AG09309 (cell line): ENCODE measurements around the gene PKP4.

ENCODE experiments used
- DNase-seq: peaks from one replicate; pipeline ENCODE4 v3.0.0-alpha.2; 2010; ENCODE audit warnings: low read depth
- H3K4me3 ChIP-seq: 2 replicates; pipeline ENCODE4 v1.5.1; 2011; ENCODE audit warnings: mild to moderate bottlenecking, low read depth, low read length, moderate library complexity; ENCODE audit not compliant: control insufficient read depth
- TF ChIP-seq, protein P1 (sequence below): IDR thresholded peaks from 2 replicates; pipeline ENCODE4 v1.5.1; 2011; ENCODE audit warnings: mild to moderate bottlenecking, low read depth, low read length, inconsistent platforms; ENCODE audit not compliant: insufficient read depth, control insufficient read depth; ENCODE audit errors: missing control alignments

PKP4 gene

DNA sequence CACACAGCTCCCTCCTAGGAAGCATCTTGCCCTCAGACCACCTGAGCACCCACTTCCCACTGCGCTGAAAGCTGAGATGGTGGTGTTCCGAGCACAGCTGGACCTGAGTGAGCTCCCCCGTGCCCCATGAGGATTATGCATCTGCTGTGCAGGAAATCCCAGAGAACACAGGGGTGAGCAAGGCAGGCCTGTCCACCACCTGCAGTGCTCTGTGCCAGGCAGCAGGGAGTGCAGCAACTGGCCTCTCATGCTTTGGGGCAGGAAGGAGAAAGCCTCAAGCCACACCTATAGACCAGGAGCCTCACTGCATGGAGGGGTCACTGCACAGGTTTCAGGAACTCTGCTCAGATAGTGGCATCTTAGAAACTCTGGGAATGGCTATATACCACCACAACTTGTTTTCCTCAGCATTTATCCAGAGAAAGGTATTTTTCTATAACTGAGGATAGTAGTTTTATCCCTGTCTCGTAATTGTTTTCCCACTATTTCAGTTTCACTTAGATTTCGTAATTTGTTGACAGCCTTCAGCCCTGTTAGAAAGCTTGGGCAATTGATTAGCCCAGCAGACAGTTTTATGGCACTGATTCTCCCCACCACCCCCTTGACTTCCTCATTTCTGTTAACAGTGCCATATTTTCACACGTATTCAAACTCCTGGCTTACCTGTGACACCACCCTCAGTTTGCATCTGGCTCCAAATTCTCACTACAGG, 194.1 kb downstream of the PKP4 start:
- H3K4me3 ChIP-seq: no peak overlapping the region
- TF ChIP-seq, protein P1, sequence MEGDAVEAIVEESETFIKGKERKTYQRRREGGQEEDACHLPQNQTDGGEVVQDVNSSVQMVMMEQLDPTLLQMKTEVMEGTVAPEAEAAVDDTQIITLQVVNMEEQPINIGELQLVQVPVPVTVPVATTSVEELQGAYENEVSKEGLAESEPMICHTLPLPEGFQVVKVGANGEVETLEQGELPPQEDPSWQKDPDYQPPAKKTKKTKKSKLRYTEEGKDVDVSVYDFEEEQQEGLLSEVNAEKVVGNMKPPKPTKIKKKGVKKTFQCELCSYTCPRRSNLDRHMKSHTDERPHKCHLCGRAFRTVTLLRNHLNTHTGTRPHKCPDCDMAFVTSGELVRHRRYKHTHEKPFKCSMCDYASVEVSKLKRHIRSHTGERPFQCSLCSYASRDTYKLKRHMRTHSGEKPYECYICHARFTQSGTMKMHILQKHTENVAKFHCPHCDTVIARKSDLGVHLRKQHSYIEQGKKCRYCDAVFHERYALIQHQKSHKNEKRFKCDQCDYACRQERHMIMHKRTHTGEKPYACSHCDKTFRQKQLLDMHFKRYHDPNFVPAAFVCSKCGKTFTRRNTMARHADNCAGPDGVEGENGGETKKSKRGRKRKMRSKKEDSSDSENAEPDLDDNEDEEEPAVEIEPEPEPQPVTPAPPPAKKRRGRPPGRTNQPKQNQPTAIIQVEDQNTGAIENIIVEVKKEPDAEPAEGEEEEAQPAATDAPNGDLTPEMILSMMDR: no peak
- no peak for DNase-seq

DNA sequence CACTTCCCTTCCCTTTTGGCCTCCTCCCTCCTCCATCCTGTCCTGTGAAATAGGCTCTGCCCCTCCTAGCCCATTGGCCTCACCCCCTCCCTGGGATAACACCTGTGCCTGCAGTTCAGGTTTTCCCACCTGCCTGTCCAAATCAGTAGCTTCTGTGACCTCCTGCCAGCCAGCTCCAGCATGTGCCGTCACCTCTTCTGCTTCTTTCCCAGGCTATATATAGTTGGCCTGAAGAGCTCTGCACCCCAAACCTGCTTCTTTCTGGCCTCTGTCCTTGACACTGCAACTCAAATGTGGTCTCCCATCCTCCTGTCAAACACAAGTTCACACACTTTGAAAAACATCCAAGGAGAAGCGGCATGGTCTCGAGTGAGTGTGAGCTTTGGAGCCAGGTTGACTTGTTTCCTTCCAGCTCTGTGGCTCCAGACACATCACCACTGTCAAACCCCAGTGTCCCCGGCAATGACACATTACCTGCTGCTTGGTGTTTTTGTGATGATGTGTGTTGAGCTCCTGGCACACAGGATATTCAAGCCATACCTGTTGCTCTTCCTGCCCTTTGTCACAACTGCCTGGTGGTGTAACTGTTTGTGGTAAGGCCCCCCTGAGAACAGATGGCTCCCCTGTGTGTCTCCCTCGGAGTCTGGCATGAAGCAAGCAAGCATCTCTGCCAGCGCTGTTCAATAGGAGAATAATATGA, 194.8 kb downstream of the PKP4 start:
- no peak for DNase-seq
- no peak overlapping the region for H3K4me3 ChIP-seq
- TF ChIP-seq, protein P1: no peak

DNA sequence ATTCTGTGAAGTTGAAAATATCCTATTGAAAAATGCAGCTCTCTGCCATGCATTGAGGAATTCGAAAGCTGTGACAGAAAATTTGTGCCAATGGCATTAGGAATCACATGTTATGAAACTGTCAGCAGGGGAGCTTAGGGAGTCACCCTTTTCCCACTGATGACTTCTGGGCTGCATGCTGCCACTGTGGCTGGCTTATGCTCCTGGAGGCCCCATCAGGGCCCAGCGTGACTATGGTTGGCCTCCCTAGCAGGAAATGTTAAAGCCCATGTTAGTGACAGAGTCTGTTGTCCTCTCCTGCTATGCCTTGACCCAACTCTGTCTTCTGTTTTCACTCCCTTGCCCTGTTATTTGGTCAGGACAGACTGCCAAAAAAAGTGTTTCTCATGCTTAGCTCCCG, 198.9 kb downstream of the PKP4 start:
- H3K4me3 ChIP-seq: no peak overlapping the region
- no peak for DNase-seq
- TF ChIP-seq, protein P1: no peak

DNA sequence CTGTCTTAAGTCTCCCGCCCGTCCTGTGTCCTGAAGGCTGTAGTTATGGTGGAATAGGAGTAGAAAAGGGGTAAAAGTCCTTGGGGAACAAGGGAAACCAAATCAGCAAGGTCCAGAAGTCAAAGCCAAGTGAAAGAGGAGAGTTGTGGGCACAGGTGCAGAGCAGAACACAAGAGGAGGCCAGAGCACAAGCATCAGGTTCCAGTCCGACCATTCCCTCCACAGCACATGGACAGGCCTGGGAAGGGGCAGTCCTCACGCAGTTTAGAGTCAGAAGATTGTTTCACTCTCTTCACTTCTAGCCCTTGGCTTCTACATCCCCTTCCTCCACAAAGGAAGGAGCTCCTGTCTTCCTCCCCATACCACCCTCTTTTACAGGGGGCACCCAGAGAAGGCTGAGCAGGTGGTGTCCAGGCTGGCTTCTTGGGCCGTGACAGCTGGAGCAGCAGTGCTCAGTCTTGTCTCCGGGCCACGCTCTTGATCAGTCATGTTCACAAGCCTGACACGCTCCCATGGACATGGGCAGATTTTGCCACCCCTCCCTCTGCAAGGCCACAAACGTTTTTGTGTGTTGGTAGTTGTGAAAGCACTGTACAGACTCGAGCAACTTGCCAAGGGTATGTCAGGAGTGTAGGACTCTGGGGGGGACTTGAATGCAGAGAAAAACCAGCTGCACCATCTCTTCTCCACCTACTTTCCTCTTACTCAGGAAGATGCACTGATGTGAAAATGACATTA, 199.9 kb downstream of the PKP4 start:
- no peak overlapping the region for H3K4me3 ChIP-seq
- TF ChIP-seq, protein P1: no peak
- no peak for DNase-seq

DNA sequence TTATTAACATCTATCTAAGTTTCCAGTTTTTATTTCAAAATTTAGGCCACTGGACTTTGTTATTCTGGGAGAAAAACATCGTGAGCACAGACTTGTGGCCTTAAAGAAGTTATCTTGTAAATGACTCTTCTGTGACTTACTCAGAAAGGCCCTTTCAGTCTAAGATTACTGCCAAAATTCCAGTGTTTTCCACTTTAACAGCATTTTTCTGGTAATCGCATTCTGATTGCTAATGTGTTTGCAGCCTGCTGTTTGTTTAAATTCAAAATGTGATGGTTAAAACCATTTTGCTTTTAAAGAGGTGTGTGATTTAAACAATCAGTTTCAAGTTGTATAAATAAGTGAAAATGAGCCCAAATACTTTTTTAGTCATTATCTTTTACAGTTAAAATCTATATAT, 201.6 kb downstream of the PKP4 start:
- TF ChIP-seq, protein P1: no peak
- DNase-seq: no peak
- H3K4me3 ChIP-seq: no peak overlapping the region

DNA sequence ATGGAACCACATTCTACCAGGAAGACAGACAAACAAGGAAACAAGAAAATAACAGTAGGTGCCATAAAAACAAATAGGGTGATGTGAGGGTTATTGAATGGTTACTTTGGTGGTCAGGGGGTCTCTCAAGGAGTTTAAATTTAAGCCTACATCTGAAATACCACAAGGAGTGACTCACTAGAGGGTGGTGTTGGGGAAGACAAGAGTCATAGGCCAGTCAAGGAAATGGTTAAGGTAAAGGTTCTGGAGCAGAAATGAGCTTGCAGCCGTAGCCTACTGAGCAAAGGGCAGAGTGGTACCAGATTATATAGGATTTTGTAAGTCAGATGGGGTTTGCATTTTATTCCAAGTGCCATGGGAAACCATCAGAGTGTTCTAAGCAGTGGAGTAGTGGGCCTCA, 202.7 kb downstream of the PKP4 start:
- no peak overlapping the region for H3K4me3 ChIP-seq
- no peak for DNase-seq
- TF ChIP-seq, protein P1: no peak
